ENCODE measurements around the gene TGM6.
A peak's percentile ranks its signal among the peaks of the same experiment; 100 is the strongest.
"Not testable (repeated sequence)": the region's sequence is repeated elsewhere in the genome, so short reads cannot be mapped to it uniquely, and the experiment has no call there.

Gene TGM6

DNA sequence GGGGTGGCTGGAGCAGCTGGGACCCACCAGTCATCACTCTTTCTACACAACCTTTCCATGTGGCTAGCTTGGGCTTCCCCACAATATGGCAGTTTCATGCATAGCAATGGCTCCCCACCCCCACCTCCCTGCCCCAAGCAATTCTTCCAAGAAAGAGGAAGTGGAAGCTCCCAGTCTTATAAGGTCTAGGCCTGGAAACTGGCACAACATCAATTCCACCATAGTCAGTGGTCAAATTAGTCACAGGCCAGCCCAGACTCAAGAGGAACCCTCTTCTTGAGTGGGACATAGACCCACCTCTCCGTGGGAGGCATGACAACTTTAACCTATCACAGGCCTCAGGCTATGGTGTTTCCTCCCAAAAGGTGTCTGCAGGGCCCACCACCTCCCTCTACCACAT, 17.7 kb downstream of the TGM6 start:
- no peak for DNase-seq (ENCODE audit: low read depth)

DNA sequence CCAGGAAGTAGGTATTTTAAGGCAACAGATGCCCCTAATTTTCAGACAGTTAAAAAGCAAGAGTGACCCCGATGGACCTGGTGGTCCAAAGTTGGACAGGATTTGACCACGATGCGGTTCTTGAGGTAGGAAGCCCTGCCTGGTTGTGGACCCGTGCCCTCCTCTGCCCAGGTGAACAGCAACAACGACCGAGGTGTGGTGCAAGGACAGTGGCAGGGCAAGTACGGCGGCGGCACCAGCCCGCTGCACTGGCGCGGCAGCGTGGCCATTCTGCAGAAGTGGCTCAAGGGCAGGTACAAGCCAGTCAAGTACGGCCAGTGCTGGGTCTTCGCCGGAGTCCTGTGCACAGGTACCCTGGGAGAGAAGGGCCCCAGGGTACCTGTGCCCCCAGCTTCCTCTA, 18.7 kb downstream of the TGM6 start:
- DNase-seq (ENCODE audit: low read depth), result no peak

DNA sequence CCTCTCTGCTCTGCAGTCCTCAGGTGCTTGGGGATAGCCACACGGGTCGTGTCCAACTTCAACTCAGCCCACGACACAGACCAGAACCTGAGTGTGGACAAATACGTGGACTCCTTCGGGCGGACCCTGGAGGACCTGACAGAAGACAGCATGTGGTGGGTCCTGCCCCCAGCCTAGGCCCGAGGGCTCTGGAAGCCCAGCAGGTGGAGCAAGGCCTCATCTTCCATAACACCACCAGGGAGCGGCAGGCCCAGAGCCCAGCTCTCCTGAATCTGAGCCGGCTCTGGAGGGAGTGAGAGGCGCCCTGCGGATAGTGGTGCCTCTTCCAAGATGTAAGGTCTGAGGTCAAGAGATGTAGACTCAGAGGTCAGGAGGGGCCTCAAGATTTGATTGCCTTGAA, 19.6 kb downstream of the TGM6 start:
- DNase-seq (ENCODE audit: low read depth), result no peak

GRCh38 chr20:2401527-2401926, 20.8 kb downstream of the TGM6 start:
- DNase-seq (ENCODE audit: low read depth), result no peak

GRCh38 chr20:2402271-2402980, 21.7 kb downstream of the TGM6 start:
- DNase-seq (ENCODE audit: low read depth), result no peak

DNA sequence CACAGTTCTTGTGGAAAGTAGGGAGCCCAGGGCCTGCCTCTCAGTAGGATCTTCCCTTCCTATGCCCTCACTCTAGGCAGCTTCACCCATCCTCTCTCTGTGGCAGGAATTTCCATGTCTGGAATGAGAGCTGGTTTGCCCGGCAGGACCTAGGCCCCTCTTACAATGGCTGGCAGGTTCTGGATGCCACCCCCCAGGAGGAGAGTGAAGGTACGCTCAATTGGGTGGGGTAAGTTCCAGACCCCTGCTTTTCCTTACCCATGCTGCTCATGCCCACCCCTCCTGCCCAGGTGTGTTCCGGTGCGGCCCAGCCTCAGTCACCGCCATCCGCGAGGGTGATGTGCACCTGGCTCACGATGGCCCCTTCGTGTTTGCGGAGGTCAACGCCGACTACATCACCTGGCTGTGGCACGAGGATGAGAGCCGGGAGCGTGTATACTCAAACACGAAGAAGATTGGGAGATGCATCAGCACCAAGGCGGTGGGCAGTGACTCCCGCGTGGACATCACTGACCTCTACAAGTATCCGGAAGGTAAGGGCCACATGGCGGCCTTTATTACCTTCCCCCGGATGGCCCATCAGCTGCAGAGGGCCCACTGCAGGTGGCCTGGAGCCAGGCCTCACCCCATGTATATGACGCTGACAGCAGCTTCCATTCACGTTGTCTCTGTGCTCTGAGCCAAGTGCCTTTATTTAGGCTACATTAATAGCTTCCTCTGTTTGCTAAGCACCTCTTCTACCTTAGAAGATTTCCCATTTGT, 22.8 kb downstream of the TGM6 start:
- DNase-seq (ENCODE audit: low read depth), result no peak

GRCh38 chr20:2405693-2406065, 25.0 kb downstream of the TGM6 start:
- DNase-seq (ENCODE audit: low read depth), result no peak

- DNase-seq (ENCODE audit: low read depth), result not testable (repeated sequence)
Measured at GRCh38 chr20:2407355-2407754, 26.7 kb downstream of the TGM6 start.

DNA sequence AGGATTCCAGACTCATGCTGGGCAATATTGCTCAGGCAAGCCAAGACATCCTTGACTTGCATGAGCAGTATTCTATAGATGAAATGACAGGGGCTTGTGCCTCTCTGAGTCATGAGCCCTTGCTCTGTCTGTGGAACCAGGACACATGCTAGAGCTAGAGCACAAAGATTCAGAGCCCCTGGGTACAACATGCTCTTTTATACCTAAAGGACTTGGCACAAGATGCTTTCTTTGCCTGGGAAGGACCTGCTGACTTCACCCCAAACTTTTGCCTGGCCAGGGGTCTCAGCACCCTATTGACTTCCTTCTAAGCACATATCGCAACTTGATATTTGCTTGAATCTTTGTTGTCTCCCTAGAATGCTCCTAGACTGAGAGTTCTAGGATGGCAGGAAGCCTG, 27.4 kb downstream of the TGM6 start:
- no peak for DNase-seq (ENCODE audit: low read depth)

DNA sequence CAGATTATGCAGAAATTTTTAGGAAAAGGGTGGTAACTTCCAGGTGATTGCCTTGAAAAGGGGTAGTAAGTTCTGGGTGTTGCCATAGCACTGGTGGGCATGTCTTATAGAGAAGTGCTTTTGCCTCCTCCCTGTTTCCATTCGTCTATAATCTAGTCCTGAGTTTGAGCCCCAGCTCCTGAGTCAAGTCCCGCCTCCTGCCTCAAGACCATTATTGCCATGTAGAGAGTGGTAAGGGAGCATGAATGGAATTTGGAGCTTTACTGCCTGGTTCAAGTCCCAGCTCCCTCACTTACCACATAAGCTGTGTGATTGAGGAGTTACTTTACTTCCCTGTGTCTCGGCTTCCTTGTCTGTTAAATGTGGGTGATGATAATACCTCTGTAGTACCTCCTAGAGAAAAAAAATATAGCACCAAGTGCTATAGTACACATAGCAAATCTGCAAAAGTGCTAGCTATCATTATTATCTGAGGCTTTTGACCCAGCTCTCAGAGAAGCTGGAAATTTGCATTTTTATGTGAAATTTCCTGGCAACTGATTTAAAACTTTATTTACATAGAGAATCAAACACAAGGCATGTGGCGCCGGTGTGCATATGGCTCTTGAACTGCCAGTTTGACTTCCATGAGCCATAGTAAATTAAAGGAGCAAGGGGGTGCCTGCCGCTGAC, 36.0 kb downstream of the TGM6 start:
- DNase-seq (ENCODE audit: low read depth), result no peak

- DNase-seq (ENCODE audit: low read depth), result no peak
Measured at GRCh38 chr20:2417213-2417541, 36.5 kb downstream of the TGM6 start.

DNA sequence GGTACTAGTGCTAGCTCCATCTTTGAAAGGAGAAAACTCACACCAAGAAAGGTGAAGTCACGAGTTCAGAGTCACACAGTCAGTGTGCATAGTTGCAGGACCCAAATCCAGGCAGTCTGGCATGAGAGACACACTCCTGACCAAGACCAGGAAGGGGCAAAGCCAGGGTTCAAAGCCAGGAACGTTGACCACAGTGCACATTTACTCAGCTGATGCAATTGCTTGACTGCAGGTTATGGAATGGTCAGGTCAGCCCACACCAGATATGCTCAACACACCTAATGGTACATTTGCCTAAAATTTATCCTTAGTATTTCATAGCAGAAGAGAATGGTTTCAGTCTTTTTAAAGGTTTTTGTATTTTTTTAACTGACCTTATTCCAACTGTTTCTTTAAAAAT, 37.7 kb downstream of the TGM6 start:
- no peak for DNase-seq (ENCODE audit: low read depth)

- no peak for DNase-seq (ENCODE audit: low read depth)
Measured at GRCh38 chr20:2420510-2420909, 39.8 kb downstream of the TGM6 start.

GRCh38 chr20:2421247-2421646, 40.5 kb downstream of the TGM6 start:
- no peak for DNase-seq (ENCODE audit: low read depth)

DNA sequence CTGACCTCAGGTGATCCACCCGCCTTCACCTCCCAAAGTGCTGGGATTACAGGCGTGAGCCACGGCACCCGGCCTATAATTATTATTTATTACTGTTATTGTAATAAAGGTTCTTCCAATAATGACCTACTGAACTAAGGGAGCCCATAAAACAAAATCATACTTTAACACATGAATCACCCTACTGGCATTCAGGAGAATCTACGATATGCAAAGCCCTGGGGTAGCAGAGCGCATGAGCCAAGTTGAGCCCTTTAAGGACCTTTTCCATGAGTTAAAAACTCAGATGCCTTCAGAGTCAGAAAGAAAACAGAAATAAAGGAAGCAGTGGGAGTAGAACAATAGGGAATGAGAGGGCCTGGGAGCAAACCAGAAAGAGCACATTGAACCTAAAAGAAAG, 48.4 kb downstream of the TGM6 start:
- DNase-seq (ENCODE audit: low read depth), result no peak

GRCh38 chr20:2430538-2430937, 49.8 kb downstream of the TGM6 start:
- DNase-seq (ENCODE audit: low read depth), result no peak

- no peak for DNase-seq (ENCODE audit: low read depth)
Measured at GRCh38 chr20:2431185-2431584, 50.5 kb downstream of the TGM6 start.

- no peak for DNase-seq (ENCODE audit: low read depth)
Measured at GRCh38 chr20:2446845-2447244, 66.1 kb downstream of the TGM6 start.

- DNase-seq (ENCODE audit: low read depth), result no peak
Measured at GRCh38 chr20:2449386-2449785, 68.7 kb downstream of the TGM6 start.

DNA sequence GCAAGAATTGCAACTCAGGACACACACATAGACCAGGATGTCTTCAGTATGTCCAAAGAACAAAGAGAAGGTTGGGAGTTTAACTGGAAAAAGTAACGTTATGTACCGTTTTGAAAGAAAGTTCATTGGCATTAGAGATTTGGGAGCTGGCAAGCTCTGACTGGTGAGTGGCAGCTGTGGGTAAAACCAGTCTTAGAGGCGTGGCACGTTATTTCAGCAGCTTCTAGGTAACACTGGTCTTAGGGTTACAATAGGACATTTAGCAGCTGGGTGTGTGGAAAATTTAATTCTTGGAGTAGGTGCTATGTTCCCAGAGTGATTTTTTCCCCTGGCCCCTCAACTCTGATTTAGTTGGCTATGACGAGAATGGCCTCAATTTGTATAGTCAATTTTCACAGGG, 70.7 kb downstream of the TGM6 start:
- DNase-seq (ENCODE audit: low read depth), result no peak

GRCh38 chr20:2451939-2452732, 71.4 kb downstream of the TGM6 start:
- DNase-seq (ENCODE audit: low read depth), result peak; percentile 55

GRCh38 chr20:2453792-2454191, 73.1 kb downstream of the TGM6 start:
- no peak for DNase-seq (ENCODE audit: low read depth)
